HepG2 (cell line): ENCODE results near the gene ZPR1. TPM values are rescaled to one million over a fixed set of nuclear protein-coding genes. Genes with fewer than 3 reads are reported as not detected.

Experiments
- ARNT ChIP-seq: fragments of 450-650 bp; IDR thresholded peaks from 2 replicates; pipeline ENCODE4 v1.6.1; 2017
- ASH2L ChIP-seq: fragments of 300-600, 200-600 bp; sonication (generic); IDR thresholded peaks from 2 replicates; pipeline ENCODE4 v1.7.0; 2017; ENCODE audit warnings: low read depth, mild to moderate bottlenecking, moderate library complexity, mixed read lengths, low read length; ENCODE audit not compliant: insufficient read length
- CENPT ChIP-seq: sonication (generic); formaldehyde crosslinking; IDR thresholded peaks from 2 replicates; pipeline ENCODE4 v1.8.0; 2022; ENCODE audit warnings: low read depth, mild to moderate bottlenecking, moderate library complexity, missing genetic modification reagents
- CREBL2 ChIP-seq: sonication (generic); formaldehyde crosslinking; IDR thresholded peaks from 2 replicates; pipeline ENCODE4 v1.8.1; 2023; ENCODE audit warnings: missing genetic modification reagents, mild to moderate bottlenecking, borderline replicate concordance
- EED ChIP-seq: sonication (generic); formaldehyde crosslinking; IDR thresholded peaks from 2 replicates; pipeline ENCODE4 v1.5.0; 2020; ENCODE audit warnings: mild to moderate bottlenecking, missing genetic modification reagents
- FOXO1 ChIP-seq: sonication (generic); formaldehyde crosslinking; IDR thresholded peaks from 2 replicates; pipeline ENCODE4 v1.4.0; 2020; ENCODE audit warnings: missing genetic modification reagents
- GATA4 ChIP-seq: sonication (generic); IDR thresholded peaks from 2 replicates; pipeline ENCODE4 v1.6.1; 2016; ENCODE audit warnings: antibody characterized with exemption, low read depth, borderline replicate concordance
- HDAC6 ChIP-seq: fragments of 200-600 bp; sonication (generic); IDR thresholded peaks from 2 replicates; pipeline ENCODE4 v1.7.0; 2017; ENCODE audit warnings: mild to moderate bottlenecking, antibody characterized with exemption, low read length, low read depth
- IKZF5 ChIP-seq: IDR thresholded peaks from 2 replicates; pipeline ENCODE4 v1.6.1; 2018; ENCODE audit warnings: missing genetic modification reagents, mild to moderate bottlenecking, missing compliant biosample characterization
- KAT7 ChIP-seq: IDR thresholded peaks from 2 replicates; pipeline ENCODE4 v1.6.1; 2018; ENCODE audit warnings: borderline replicate concordance, missing compliant biosample characterization
- KDM2A ChIP-seq: sonication (generic); formaldehyde crosslinking; IDR thresholded peaks from 2 replicates; pipeline ENCODE4 v1.4.0; 2020; ENCODE audit warnings: low read depth, missing genetic modification reagents, borderline replicate concordance
- MTF2 ChIP-seq: sonication (generic); formaldehyde crosslinking; IDR thresholded peaks from 2 replicates; pipeline ENCODE4 v1.5.0; 2020; ENCODE audit warnings: missing genetic modification reagents, borderline replicate concordance
- MXI1 ChIP-seq: IDR thresholded peaks from 3 replicates; pipeline ENCODE4 v1.6.1; 2012; ENCODE audit warnings: low read depth, low read length, inconsistent platforms, borderline replicate concordance
- NBN ChIP-seq: fragments of 450-650 bp; conservative IDR thresholded peaks from 2 replicates; pipeline ENCODE4 v1.6.1; 2017
- NCOA1 ChIP-seq: sonication (generic); formaldehyde crosslinking; IDR thresholded peaks from 2 replicates; pipeline ENCODE4 v1.9.0; 2021; ENCODE audit warnings: missing genetic modification reagents
- PHF5A ChIP-seq: IDR thresholded peaks from one replicate; pipeline ENCODE4 v1.6.1; 2018; ENCODE audit warnings: low read depth, missing genetic modification reagents; ENCODE audit not compliant: unreplicated experiment
- SETDB1 ChIP-seq: sonication (generic); formaldehyde crosslinking; IDR thresholded peaks from 2 replicates; pipeline ENCODE4 v1.5.1; 2020; ENCODE audit warnings: missing genetic modification reagents, mild to moderate bottlenecking, borderline replicate concordance
- SMC3 ChIP-seq: IDR thresholded peaks from 2 replicates; pipeline ENCODE4 v1.6.1; 2011; ENCODE audit warnings: low read length, improper control_type of control experiment
- SNAPC5 ChIP-seq: sonication (generic); formaldehyde crosslinking; IDR thresholded peaks from 2 replicates; pipeline ENCODE4 v1.8.1; 2023; ENCODE audit warnings: mild to moderate bottlenecking, missing genetic modification reagents, borderline replicate concordance
- SP5 ChIP-seq: IDR thresholded peaks from 2 replicates; pipeline ENCODE4 v1.6.1; 2016; ENCODE audit warnings: low read depth, borderline replicate concordance
- TAF1 ChIP-seq: sonication (generic); formaldehyde crosslinking; IDR thresholded peaks from 2 replicates; pipeline ENCODE4 v1.4.0; 2020; ENCODE audit warnings: missing genetic modification reagents
- TCF12 ChIP-seq, 2 experiments: fragments of 450-650 bp in 1 of 2; sonication (generic) in 1 of 2; formaldehyde crosslinking in 1 of 2; IDR thresholded peaks; 2 replicates each; pipeline versions ENCODE4 v1.6.1 to v1.8.0; 2017 to 2022; ENCODE audit warnings: antibody characterized with exemption in 1 of 2, mild to moderate bottlenecking in 1 of 2, missing genetic modification reagents in 1 of 2, moderate library complexity in 1 of 2
- ZFP36L1 ChIP-seq: sonication (generic); formaldehyde crosslinking; IDR thresholded peaks from 2 replicates; pipeline ENCODE4 v1.8.0; 2022; ENCODE audit warnings: mild to moderate bottlenecking, missing genetic modification reagents, moderate library complexity
- ZNF143 ChIP-seq: sonication (generic); formaldehyde crosslinking; IDR thresholded peaks from 2 replicates; pipeline ENCODE4 v1.4.0; 2020; ENCODE audit warnings: missing genetic modification reagents
- ZNF331 ChIP-seq: sonication (generic); formaldehyde crosslinking; IDR thresholded peaks from 2 replicates; pipeline ENCODE4 v1.4.0; 2020; ENCODE audit warnings: missing genetic modification reagents
- ZNF451 ChIP-seq: sonication (generic); formaldehyde crosslinking; IDR thresholded peaks from 2 replicates; pipeline ENCODE4 v1.5.0; 2020; ENCODE audit warnings: mild to moderate bottlenecking, missing genetic modification reagents
- ZNF598 ChIP-seq: sonication (generic); formaldehyde crosslinking; IDR thresholded peaks from 2 replicates; pipeline ENCODE4 v1.5.1; 2020; ENCODE audit warnings: mild to moderate bottlenecking, missing genetic modification reagents, borderline replicate concordance
- ZSCAN25 ChIP-seq: sonication (generic); formaldehyde crosslinking; IDR thresholded peaks from 2 replicates; pipeline ENCODE4 v1.8.0; 2022; ENCODE audit warnings: mild to moderate bottlenecking, missing genetic modification reagents
- polyA plus RNA-seq, 8 experiments: library from polyadenylated mRNA; depleted of rRNA in 3 of 8; stranded (reverse) in 7 of 8; unstranded in 1 of 8; fragments of >200 nt; fragmentation: Illumina TruSeq in 4 of 8; extraction: Trizol in 4 of 8; gene quantifications; 2 replicates each; pipeline versions ENCODE4 v1.2.1 to v1.2.3, GENCODE V29; 2011 to 2016; ENCODE audit warnings: low read depth in 4 of 8, missing spikeins in 1 of 8, mixed read lengths in 1 of 8; ENCODE audit not compliant: insufficient read depth in 1 of 8
- total RNA-seq, 5 experiments: library from RNA; depleted of rRNA; stranded (reverse); fragments of >200 nt; fragmentation: Illumina TruSeq; extraction: Trizol; gene quantifications; 2 replicates each; pipeline ENCODE4 v1.2.3, GENCODE V29; 2016; ENCODE audit warnings: low read depth in 1 of 5

ZPR1 gene
- total and polyA plus RNA-seq, 2 of the 13 experiments (the other 11 are each of a cell fraction or from before 2014, with no cell fraction given) = 40.0 to 79.3 TPM

GRCh38 chr11:116792144-116792868 lies 4.5 kb upstream of the ZPR1 start (continued):
- TF ChIP-seq CREBL2 (0 out of 2 replicates have a peak, but pooled peaks have one; percentile 27), ZNF331 (CRISPR knock-in tag) (peak; percentile 37; the same call in 1 of the 2 replicates), FOXO1 (CRISPR knock-in tag) (peak; percentile 57; the same call in 1 of the 2 replicates), GATA4 (peak; percentile 53; the same call in 1 of the 2 replicates), ZNF143 (CRISPR knock-in tag) (peak; percentile 59; the same call in 1 of the 2 replicates), ZSCAN25 (CRISPR knock-in tag) (peak; percentile 68; the same call in 1 of the 2 replicates), KAT7 (CRISPR knock-in tag) (no peak; the same call in 1 of the 2 replicates), NBN (no peak), ZFP36L1 (0 out of 2 replicates have a peak, but pooled peaks have one; percentile 19), SMC3 (0 out of 2 replicates have a peak, but pooled peaks have one; percentile 19), SP5 (CRISPR knock-in tag) (0 out of 2 replicates have a peak, but pooled peaks have one; percentile 42), MXI1 (peak; percentile 27; the same call in 1 of the 3 replicates), EED (CRISPR knock-in tag) (peak; percentile 13; the same call in 1 of the 2 replicates), HDAC6 (no peak), NCOA1 (CRISPR knock-in tag) (peak; percentile 73), KDM2A (0 out of 2 replicates have a peak, but pooled peaks have one; percentile 14), TCF12 (IDR thresholded peaks at IDR 0.05) (no peak), TCF12 (CRISPR knock-in tag; IDR thresholded peaks at IDR 0.05) (peak; percentile 69; the same call in 1 of the 2 replicates), IKZF5 (CRISPR knock-in tag) (peak; percentile 41; the same call in 1 of the 2 replicates), ARNT (no peak), MTF2 (CRISPR knock-in tag) (no peak; the same call in 1 of the 2 replicates), ASH2L (peak; percentile 66), ZNF598 (CRISPR knock-in tag) (peak; percentile 60; the same call in 1 of the 2 replicates), PHF5A (no peak), SETDB1 (CRISPR knock-in tag) (no peak), TAF1 (0 out of 2 replicates have a peak, but pooled peaks have one; percentile 28), SNAPC5 (CRISPR knock-in tag) (no peak), CENPT (CRISPR knock-in tag) (no peak), ZNF451 (CRISPR knock-in tag) (peak; percentile 75; the same call in 1 of the 2 replicates)
